Heart left ventricle (tissue), 13 donors: Measurements from ENCODE around the gene ISLR.

ENCODE experiments used
- CTCF ChIP-seq, 12 donors: fragments of 200-600 bp; sonication (generic) in 4 of 12; IDR thresholded peaks; one replicate each; pipeline versions ENCODE4 v1.5.0 to v1.8.0; 2018 to 2022; ENCODE audit warnings: antibody characterized with exemption in 12 of 12, mild to moderate bottlenecking in 5 of 12
- POLR2A ChIP-seq, 2 donors: fragments of 450-650 bp; IDR thresholded peaks; one replicate each; pipeline ENCODE4 v1.6.1; 2017; ENCODE audit warnings: antibody characterized with exemption in 2 of 2, mild to moderate bottlenecking in 2 of 2, moderate library complexity in 2 of 2
- donor health status: ischemic (EF 13 %, LVEDD 7.1; RV severe dilation, severe dysfunction).
- donor health status: DM: no; HTN: yes; CAD: no.
- donor health status: DM: no; HTN: no; CAD: no.
- donor health status: ischemic (EF 25% LVEDD 6.9; RV normal size, moderate dysfunction).
- donor health status: ischemic (EF 25% LVEDD 5.7; RV mildly dilated, moderate dysfunction).
- donor health status: ischemic (EF 35%, LVEDD 5.7; RV mildly dilated, moderate dysfunction).
- donor health status: nonischemic (EF 11% LVEDD 7.7; RV severe dilation, severe dysfunction).
- donor health status: DM: yes; HTN: yes; CAD: no.
- donor health status: PGD.
- donor health status: ischemic (EF 29% LVEDD 5.4; RV normal size, mild dysfunction).
- donor health status: nonischemic (EF 23%, LVEDD 6.1; RV moderate dilation, normal function).

GRCh38 chr15:74193905-74194304 lies 20.4 kb downstream of the ISLR start:
- TF ChIP-seq POLR2A (IDR thresholded peaks at IDR 0.05): no peak
- no peak for TF ChIP-seq CTCF (IDR thresholded peaks at IDR 0.05)
